GM19468 (cell line): ENCODE results near the gene TNIP2.
A peak's percentile ranks its signal among the peaks of the same experiment; 100 is the strongest.

Experiments used
- ATAC-seq: cut with Tn5 transposase; IDR thresholded peaks from one replicate; pipeline ENCODE4 v1.9.1; 2021; ENCODE audit warnings: mild to moderate bottlenecking, moderate library complexity, moderate number of reproducible peaks; ENCODE audit not compliant: unreplicated experiment; ENCODE audit errors: extremely low read depth

The TNIP2 gene

DNA sequence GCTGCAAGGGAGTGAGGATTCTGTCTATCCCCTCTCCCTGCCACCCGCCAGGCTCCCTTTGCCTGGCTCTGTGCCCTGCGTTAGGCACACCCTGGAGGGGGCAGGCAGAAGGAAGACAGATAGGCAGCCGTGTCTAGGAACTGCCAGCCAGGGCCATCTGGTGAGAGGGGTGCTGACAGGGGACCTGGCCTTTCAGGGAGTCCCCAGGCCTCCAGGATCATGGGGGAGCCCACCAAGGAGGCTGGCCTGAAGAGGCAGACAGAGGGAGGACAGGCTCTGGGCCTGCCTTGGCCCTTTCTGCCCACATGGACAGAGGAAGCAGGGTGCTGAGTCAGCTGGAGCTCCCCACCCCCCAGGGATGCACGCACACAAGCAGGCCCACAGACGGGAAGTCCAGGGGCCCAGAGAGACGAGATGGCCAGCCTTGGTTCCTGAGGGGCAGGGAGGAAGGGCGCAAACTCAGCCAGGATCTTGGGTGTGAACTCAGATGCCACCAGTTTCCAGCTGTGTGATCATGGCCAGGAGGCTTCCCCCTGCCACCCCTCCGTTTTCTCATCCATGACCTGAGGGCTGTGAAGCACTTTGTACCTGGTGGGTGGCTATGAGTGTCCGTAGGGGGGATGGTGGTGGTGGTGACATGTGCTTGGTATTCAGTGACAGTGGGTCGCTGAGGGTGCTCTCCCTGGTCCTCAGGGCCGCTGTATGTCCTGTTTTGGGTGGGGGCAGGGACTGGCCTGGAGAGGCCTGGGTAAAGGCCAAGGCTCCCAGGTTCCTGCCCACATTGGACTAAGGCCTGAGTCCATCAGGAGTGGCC is 38.6 kb upstream of the TNIP2 start:
- ATAC-seq, result no peak

DNA sequence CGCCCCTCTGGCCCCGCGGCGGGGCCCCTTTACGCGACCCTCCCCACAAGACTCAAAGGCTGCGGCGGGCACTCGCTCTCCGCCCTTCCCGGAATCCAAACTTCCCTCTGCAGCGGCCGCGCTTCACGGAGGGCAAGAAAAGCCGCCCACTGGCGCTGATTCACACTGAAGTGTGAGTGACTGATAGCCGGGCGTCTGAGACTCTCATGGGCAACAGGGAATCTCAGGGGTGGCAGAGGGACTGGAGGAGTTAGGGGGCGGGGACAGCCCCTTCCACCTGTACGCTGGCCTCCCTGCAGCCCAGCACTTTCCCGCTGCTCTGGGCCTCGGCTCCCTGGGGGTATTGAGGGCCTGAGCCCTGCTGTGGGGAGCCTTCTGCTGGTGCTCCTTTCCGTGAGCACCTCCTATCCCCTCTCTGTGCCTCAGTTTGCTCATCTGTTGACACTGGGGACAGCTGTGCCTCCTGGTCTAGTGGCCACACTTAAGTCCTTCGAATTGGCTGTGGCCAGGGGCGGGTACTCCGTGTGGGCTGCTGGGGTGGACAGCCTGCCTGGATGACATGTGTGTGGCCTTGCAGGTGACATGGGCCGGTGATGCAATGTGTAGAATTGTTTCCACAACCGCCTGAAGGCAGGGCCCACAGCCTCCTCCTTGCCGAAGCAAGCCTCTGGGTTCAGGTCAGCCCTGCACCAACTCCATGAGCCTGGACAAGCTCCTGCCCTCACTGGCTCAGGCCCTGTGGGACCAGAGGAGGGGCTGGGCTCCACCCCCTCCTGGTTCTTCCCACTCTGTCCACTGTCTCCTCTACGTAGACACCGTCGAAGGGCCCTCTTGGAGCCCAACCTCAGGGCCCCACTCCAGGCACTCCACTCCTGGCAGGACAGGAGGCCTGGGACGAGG is 37.7 kb upstream of the TNIP2 start:
- ATAC-seq, result no peak

DNA sequence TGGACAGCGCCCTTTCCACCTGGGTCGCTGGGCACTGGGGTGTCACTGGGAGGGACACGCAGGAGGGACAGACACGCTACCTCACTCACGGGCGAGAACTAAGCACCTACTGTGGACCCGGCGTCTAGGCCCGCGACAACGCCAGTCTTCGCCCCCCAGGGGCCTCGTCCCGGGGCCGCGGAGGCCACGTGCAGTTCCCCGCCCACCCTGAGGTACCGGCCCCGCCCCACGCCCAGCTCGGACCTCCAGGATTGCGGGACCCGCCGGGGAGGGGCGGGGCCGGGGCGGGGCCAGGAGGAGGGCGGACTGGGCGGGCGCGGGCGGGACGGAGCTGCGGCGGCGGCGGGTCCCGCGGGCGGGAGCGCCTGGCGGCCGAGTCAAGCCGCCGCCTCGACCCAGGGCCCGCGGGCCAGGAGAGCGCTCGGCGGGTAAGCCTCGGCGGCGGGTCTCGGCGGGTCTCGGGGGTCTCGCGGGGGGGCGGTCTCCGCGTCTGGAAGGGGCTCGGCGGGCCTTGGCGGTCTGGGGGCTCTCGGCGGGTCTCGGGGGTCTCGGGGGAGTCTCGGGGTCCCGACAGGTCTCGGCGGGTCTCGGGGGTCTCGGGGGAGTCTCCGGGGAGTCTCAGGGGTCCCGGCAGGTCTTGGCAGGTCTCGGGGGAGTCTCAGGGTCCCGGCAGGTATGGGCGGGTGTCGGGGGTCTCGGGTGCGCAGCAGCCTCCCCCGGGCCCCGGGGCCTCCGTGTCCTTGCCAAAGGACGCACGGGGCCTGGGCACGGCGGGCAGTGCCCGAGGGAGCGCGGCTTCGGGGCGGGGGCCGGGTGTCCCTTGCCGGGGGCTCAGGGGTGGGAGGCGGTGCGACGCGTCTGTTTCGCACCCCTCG is 36.8 kb upstream of the TNIP2 start, which contains the start of gene SH3BP2:
SH3BP2 (plus strand) TSS at position 375 of the 875 bp plus-strand sequence. CDS start 27,533 bp downstream, outside the sequence.
- no peak for ATAC-seq

DNA sequence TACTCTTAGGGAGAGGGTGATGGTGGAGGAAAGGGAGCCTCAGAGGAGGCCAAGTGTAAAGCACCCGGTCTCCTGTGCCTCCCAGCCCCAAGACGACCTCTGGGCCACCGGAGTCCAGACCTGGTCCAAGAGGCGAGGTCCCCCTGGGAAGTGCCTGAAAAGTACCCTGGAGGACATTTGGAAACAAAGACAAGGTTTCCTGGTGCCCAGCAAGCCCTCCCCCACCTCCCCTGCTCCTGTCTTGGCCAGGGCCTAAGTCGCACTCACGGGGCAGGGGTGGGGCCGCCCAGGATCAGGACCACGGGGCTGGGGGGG is 36.2 kb upstream of the TNIP2 start:
- no peak for ATAC-seq

DNA sequence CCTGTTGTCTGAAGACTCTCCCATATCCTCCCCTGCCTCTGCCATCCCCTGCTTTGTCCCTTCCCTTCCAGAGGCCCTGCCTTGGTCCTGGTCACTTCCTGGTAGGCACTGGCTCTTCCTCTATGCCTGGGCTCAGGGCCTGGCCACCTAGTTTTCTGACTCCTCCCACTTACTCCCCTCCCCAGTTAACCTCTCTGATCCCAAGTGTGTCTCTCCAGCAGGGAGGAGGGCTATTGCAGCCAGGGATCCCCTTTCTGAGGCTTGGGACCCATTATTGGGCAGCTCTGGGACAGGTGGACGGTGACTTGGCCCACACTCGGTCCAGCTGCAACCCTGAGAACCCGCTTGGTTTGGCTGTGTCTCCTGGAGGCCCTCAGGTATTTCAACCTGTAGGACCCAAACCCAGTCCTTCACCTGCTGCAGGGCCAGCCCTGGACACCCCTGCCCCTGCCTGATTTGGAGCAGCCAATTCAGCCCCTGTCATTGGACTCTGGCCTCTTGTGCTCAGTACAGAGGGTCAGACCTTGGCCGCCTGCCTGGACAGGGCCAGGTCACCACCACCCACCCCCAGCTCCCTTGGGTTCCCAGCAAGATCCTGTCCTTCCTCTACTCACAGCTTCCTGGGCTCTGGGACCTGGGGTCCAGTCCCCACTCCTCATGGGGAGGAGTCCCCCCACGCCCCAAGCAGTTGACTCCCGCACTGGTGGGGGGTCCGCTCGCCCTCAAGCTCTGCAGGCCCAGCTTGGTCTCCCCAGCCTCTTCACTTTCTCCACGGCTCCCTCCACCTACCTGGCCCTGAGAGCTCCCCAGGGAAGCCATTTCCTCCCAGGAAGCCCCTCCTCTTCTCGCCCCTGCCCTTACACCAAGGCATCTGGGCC is 35.6 kb upstream of the TNIP2 start:
- no peak for ATAC-seq

DNA sequence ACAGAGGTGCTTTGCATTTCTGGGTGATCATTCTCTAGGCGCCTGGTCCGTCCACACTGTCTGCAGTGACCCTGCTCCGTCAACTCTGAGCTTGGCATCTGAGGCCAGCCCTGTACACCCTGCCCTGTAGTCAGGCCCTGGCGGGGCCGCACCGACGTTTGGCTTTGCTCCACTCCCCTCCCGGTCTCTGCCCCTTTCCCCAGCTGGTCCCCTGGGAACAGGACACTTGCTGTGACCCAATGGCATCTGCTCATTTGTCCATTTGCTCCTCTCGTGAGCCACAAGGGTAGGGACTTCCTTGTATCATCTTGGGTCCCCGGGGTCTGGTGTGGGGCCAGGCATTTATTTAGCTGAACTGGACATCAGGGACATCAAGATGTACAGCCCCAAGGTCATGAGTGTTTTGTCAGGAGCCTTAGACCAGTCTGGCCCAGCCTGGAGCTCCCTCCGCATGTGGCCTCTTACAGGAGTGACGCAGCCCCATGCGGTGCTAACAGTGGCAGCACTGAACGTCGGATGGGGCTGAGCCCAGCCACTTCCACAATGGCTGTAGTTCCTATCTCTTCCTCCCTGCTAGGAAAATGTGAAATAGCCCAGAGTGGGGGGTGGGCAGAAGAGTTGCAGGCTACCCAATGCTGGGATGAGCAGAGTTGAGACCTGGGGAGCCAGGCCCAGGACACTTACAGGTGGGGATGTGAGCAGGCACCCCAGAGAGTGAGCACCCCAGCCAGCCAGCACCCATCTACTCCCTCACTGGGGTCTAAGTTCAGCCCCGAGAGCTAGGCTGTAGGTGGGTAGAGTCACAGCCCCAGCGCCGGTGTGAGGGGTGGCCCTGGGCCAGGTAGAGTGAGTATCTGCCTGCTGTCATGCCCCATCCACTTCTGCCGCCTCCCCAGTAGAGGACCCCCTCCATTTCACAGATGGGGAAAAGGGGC is 34.7 kb upstream of the TNIP2 start:
- ATAC-seq, result no peak

DNA sequence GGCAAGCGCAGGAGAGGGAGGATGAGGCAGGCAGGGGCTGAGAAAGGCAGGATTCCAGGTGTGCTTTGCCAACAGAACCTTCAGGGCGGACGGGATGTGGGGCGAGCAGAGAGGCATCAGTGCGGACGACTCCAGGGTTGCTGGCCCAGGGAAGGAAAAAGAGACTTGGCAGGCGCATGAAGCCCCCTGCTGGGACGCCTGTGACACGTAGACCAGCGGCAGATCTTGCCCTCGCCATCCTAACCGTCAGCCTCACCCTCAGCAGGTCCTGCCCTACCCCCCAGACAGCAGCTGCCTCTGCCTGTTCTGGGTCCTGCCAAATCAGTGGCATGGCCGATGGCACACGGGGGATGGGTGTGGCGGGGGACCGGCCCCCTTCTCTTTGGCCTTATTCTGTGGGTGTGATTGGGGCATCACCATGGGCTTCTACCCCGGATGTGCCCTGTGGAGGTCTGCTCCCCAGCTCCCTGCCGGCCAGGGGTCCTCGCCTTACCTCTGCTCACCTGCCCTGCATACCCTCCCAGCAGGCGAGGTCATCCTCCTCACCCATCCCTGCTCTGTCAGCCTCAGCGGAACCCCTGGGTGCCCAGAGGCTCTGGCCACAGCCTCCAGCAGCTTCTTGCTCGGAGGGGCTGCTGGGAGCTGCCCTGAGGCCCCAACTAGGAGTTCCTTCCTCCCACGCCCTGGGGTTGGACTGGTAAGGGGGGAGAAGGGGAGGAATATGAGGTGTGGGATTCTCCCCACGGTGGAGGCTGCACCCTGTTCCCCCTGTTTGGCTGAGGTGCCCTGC is 33.9 kb upstream of the TNIP2 start:
- ATAC-seq, result no peak

DNA sequence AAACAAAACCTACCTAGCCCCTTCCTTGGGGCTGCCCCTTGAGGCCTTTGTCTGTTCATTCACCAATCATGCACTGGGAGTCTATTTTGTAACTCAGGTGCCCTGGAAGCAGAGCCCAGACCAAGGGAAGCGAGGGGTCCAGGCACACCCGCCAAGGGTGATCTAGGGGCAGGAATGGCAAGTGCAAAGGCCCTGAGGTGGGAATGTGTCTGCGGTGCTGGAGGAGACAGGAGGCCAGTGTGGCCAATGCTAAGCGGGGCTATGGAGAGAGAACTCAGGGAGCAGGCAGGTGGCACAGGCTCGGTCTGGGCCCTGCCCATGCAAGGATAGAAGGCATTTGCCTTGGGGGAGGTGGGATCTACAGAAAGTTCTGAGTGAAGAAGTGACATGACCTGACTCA is 33.2 kb upstream of the TNIP2 start:
- ATAC-seq, result no peak

DNA sequence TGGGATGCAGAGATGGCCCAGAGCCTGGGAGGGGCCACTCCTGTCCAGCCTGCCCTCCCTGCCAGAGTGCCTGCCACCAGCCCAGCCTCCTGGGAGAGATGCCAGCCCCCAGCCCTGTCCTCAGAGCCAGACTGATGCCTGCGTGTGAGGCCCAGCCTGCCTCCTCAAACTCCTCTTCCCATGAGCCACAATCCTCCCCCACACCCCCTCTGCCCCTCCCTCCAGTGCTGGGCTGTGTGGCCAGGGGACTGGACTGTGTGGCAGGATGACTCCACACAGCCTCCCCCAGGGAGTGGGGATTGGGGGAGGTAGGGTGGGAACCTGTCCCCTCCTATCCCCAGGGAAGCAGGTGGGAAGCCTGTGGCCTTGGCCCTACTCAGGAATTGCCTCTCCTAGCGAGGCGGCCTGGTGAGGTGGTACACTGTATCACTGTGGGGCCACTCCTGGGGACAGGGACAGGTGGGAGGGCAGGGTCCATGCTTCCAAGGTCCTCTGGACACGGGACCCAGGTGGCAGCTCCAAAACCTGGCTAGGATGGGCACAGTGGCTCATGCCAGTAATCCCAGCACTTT is 32.5 kb upstream of the TNIP2 start:
- ATAC-seq, result no peak

DNA sequence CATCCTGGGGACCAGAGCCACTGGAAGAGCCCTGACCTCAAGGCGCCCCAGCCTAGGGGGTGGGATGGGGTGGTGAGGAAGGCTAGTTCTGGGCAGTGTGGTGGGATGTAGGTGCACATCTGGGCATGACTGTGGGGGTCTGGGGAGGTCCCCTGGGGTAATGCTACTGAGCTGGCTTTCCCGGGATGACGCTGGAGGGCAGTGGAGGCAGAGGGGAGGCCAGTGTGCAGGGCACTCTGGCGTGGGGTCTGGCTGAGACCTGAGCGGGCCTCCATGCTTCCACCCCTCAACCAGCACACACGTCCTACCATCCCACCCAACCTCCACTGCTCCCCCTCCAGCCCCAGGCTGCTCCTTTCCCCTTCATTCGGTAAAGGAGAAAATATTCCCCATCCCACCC is 32.0 kb upstream of the TNIP2 start:
- no peak for ATAC-seq

DNA sequence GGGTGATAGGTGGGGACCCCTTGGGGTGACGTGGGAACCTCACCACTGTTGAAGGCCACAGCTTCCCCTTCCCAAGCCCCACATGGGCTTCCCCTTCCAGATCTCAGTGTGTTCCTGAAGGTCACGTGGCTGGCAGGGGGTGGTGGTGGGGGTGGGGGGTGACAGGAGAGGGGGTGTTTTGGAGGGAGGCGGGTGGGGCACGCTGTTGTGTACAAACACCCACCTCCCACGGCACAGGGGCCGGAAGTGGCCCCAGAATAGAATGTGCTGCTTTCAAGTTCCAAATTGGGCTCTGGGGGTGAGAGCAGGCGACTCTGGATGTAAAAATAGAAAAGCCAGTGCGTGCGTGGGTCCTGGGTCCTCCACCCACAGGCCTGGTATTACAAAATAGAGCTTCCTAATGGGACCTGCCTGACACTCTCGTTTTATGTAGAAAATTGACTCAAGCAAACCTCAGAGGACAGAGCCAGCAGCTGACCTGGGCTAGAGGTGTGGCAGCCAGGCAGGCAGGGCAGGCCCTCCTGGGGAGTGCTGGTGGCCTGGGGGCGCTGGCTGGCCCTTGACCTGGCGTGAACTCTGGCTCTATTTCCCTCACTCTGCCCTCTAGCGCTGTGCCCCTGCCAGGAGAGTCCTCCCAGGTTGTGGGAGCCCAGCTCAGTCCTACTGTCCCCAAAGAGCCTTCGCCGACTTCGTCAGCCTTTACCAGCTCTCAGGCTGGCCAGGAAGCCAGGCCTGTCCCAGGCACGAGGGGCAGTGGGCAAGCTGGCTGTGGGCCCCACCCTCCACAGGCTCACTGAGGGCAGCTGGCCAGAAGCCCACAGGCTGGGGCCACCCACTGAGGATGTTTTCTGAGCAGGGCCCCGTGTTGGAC is 31.3 kb upstream of the TNIP2 start:
- ATAC-seq, result no peak

DNA sequence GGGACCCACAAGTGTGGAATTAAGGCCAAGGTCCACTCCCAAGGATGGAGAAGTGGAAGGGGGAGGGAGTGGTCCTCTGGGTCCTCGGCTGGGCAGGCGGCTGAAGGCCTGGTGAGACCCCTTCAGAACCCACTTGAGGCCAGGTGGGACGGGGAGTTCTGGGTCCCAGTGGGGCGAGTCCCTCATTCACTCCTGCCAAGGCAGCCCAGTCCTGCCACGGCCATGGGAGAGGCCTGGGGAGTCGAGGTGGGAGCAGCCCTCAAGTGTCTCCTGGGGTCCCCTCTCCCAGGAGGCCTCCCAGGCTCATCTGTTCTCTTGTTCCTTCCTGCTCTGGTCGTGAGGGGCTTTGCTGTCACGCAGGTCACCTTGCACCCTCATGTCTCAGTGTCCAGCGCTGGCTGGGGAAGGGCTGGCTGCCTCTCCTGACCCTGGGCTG is 30.7 kb upstream of the TNIP2 start:
- ATAC-seq, result no peak

DNA sequence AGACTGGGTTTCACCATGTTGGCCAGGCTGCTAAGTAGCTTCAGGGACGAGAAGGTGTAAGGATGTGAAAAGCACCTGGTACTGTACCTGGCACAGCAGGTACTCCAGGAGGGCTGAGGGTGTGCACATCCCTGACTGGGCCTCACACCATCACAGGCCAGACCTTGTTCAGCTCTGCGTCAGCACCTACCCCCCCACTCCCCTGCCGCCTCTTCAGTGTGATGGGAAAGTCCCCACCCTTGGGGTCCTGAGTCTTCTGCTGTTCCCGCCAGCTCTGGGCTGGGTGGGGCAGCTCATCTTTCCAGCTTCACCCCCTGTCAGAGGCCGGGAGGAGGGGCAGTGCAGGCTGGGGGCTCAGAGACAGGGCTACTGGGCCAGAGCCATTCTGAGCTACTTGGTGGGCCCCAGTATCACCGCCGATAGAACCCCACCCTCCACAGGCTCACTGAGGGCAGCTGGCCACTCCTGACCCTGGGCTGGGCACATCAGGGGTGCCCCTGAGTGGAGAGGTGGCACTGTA is 30.1 kb upstream of the TNIP2 start:
- peak; percentile 18 for ATAC-seq

DNA sequence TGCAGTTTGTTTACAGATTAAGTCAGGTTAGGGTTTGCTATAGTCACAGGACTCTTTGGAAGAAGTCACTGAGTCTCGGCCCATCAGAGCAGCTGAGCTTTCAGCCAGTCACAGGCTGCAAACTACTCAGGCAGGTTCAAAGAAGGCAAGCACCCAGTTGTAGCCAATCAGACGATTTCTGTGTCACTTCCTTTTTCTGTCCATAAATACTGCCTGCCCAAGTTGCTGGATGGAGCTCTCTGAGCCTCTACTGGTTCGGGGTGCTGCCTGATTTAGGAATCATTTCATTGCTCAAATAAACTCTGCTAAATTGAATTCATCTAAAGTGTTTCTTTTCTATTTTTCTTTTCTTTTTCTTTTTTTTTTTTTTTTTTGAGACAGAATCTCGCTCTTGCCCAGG is 29.5 kb upstream of the TNIP2 start:
- no peak for ATAC-seq

DNA sequence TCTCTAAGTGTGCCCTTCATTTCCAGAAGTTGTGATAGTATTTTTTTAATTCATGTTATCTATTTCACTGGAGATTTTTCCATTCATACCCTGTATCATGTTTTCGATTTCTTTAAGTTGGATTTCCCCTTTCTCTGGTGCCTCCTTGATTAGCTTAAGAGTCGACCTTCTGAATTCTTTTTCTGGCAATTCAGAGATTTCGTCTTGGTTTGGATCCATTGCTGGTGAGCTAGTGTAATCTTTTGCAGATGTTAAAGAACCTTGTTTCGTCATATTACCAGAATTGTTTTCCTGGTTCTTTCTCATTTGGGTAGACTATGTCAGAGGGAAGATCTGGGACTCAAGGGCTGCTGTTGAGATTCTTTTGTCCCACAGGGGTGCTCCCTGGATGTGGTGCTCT is 27.7 kb upstream of the TNIP2 start:
- no peak for ATAC-seq

DNA sequence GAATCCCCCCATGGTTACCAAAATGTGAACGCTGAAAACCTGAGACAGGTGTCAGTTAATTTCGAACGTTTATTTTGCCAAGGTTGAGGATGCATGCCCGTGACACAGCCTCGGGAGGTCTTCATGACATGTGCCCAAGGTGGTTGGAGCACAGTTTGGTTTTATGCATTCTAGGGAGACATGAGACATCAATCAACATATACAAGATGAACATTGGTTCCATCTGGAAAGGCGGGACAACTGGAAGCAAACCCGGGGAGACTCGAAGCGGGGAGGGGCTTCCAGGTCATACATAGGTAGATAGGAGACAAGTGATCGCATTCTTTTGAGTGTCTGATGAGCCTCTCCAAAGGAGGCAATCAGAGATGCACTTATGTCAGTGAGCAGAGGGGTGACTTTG is 25.8 kb upstream of the TNIP2 start:
- no peak for ATAC-seq
